Measurements from ENCODE around the gene UVRAG. TPM values are rescaled to one million over a fixed set of nuclear protein-coding genes. Genes with fewer than 3 reads are reported as not detected.

Gene UVRAG
- total RNA-seq, 2 donors from 2014 or later, result 12.8 to 13.7 TPM

GRCh38 chr11:76005756-76006155 is 190.7 kb downstream of the UVRAG start:
- no peak for DNase-seq
- no peak overlapping the region for H3K4me3 ChIP-seq
- no peak overlapping the region for H3K9ac ChIP-seq (ENCODE audit: low read depth in 2 of 2, low read length in 2 of 2)
- H3K36me3 ChIP-seq, result no peaks in the 10 kb centered on the region
- H3K27me3 ChIP-seq, result no peaks in the 10 kb centered on the region
- no peaks in the 10 kb centered on the region for H3K9me3 ChIP-seq
- H3K4me1 ChIP-seq, result no peaks in the 10 kb centered on the region
- H3K27ac ChIP-seq, result no peak overlapping the region
- intact Hi-C loops (cut with DNase I), result no loop called here
- TF ChIP-seq, protein P1, sequence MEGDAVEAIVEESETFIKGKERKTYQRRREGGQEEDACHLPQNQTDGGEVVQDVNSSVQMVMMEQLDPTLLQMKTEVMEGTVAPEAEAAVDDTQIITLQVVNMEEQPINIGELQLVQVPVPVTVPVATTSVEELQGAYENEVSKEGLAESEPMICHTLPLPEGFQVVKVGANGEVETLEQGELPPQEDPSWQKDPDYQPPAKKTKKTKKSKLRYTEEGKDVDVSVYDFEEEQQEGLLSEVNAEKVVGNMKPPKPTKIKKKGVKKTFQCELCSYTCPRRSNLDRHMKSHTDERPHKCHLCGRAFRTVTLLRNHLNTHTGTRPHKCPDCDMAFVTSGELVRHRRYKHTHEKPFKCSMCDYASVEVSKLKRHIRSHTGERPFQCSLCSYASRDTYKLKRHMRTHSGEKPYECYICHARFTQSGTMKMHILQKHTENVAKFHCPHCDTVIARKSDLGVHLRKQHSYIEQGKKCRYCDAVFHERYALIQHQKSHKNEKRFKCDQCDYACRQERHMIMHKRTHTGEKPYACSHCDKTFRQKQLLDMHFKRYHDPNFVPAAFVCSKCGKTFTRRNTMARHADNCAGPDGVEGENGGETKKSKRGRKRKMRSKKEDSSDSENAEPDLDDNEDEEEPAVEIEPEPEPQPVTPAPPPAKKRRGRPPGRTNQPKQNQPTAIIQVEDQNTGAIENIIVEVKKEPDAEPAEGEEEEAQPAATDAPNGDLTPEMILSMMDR (IDR thresholded peaks at IDR 0.05), result no peak

GRCh38 chr11:76007166-76007565 is 192.2 kb downstream of the UVRAG start:
- no peak overlapping the region for H3K9ac ChIP-seq (ENCODE audit: low read depth in 2 of 2, low read length in 2 of 2)
- no peak for DNase-seq
- TF ChIP-seq, protein P1 (IDR thresholded peaks at IDR 0.05), result no peak
- H3K9me3 ChIP-seq, result no peaks in the 10 kb centered on the region
- H3K27ac ChIP-seq, result no peak overlapping the region
- H3K36me3 ChIP-seq, result no peaks in the 10 kb centered on the region
- no peak overlapping the region for H3K4me3 ChIP-seq
- no peaks in the 10 kb centered on the region for H3K27me3 ChIP-seq
- intact Hi-C loops (cut with DNase I), result no loop called here
- no peaks in the 10 kb centered on the region for H3K4me1 ChIP-seq

GRCh38 chr11:76008474-76008873 is 193.5 kb downstream of the UVRAG start:
- Histone ChIP-seq H3K36me3 (no peaks in the 10 kb centered on the region), H3K27ac (no peak overlapping the region), H3K9ac (ENCODE audit: low read depth in 2 of 2, low read length in 2 of 2) (no peak overlapping the region)

DNA sequence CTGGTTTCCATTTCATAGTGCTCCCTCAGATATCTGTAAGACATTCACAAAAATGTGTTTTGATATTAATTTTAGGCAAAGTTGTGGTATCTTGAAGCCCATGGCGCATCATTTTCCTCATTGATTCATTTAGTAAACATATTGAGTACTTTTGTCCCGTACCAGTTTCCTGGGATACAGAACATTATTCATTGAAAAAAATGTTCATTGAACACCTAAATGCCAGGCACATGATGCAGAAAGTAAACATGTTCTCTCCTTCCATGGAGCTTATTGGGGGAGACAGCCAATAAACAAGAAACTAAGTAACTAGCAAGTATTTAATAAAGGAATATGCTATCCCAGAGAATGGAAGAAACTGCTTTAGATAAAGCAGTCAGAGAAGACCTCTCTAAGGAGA is 195.0 kb downstream of the UVRAG start:
- no peaks in the 10 kb centered on the region for H3K4me1 ChIP-seq
- no peak overlapping the region for H3K27ac ChIP-seq
- H3K4me3 ChIP-seq, result no peak overlapping the region
- no peaks in the 10 kb centered on the region for H3K9me3 ChIP-seq
- DNase-seq, result no peak
- H3K36me3 ChIP-seq, result no peaks in the 10 kb centered on the region
- intact Hi-C loops (cut with DNase I), result no loop called here
- H3K9ac ChIP-seq (ENCODE audit: low read depth in 2 of 2, low read length in 2 of 2), result no peak overlapping the region
- TF ChIP-seq, protein P1 (IDR thresholded peaks at IDR 0.05), result no peak
- H3K27me3 ChIP-seq, result no peaks in the 10 kb centered on the region

More at GRCh38 chr11:76008474-76008873, 193.5 kb downstream of the UVRAG start:
- no peaks in the 10 kb centered on the region for H3K9me3 ChIP-seq
- H3K4me3 ChIP-seq, result no peak overlapping the region
- intact Hi-C loops (cut with DNase I), result no loop called here
- no peaks in the 10 kb centered on the region for H3K27me3 ChIP-seq
- H3K4me1 ChIP-seq, result no peaks in the 10 kb centered on the region
- no peak for DNase-seq
- TF ChIP-seq, protein P1 (IDR thresholded peaks at IDR 0.05), result no peak

DNA sequence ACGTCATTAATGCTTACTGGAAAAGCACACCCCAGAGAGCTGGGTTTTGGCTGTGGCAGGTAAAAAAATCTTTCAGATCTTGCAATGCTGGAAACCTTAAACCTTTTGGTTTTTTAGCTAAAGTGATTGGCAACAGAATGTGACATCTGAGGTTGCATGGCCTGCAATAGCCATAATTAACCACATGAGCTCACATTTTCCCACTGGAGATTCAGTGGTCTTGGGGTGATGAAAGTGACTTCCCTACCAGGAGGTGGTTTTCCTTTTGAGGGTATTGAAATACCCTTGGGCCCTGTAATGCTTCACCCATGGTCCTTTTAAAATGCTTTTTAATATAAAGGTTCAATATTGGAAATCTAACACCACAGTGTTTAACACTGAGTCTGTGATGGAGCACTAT is 198.5 kb downstream of the UVRAG start:
- DNase-seq, result no peak
- intact Hi-C loops (cut with DNase I), result no loop called here
- H3K27me3 ChIP-seq, result no peaks in the 10 kb centered on the region
- TF ChIP-seq, protein P1 (IDR thresholded peaks at IDR 0.05), result no peak
- H3K27ac ChIP-seq, result no peak overlapping the region
- H3K36me3 ChIP-seq, result no peaks in the 10 kb centered on the region
- no peak overlapping the region for H3K4me3 ChIP-seq
- no peaks in the 10 kb centered on the region for H3K4me1 ChIP-seq
- H3K9ac ChIP-seq (ENCODE audit: low read depth in 2 of 2, low read length in 2 of 2), result no peak overlapping the region
- H3K9me3 ChIP-seq, result no peaks in the 10 kb centered on the region
